ENCODE results near the gene RIMKLB. TPM values are rescaled to one million over a fixed set of nuclear protein-coding genes. Genes with fewer than 3 reads are reported as not detected.

The RIMKLB gene
- total and polyA plus RNA-seq, 2 of the 8 experiments (the other 6 are each of a cell fraction or from before 2014, with no cell fraction given) = 37.8 to 78.2 TPM

- Histone ChIP-seq H2BK15ac (ENCODE audit: low read length) (no peak overlapping the region), H3K79me2 (ENCODE audit: control insufficient read depth in 1 of 2, insufficient read depth in 2 of 2, low read length in 2 of 2) (no peaks in the 10 kb centered on the region), H2AFZ (ENCODE audit: low read length) (no peak overlapping the region), H3K27ac (ENCODE audit: low read depth, low read length) (no peak overlapping the region), H3K4ac (replicated peaks; ENCODE audit: insufficient read length, low read depth, low read length) (no peak overlapping the region), H3K4me3 (ENCODE audit: extremely low read depth in 1 of 4, insufficient read depth in 2 of 4, low read depth in 3 of 4, low read length in 4 of 4) (no peak overlapping the region), H2BK5ac (ENCODE audit: low read depth, low read length) (no peak overlapping the region), H4K91ac (replicated peaks; ENCODE audit: insufficient read length, low read length) (no peak overlapping the region), H4K5ac (ENCODE audit: insufficient read length, low read depth, low read length) (no peak overlapping the region), H3K23ac (ENCODE audit: insufficient read length) (no peak overlapping the region), H3K4me1 (replicated peaks in 1 of 4; ENCODE audit: control insufficient read depth in 3 of 4, insufficient read depth in 4 of 4, low read length in 3 of 4) (no peaks in the 10 kb centered on the region; a peak in 1 of 7 replicates), H3K27me3 (replicated peaks in 1 of 4; ENCODE audit: control insufficient read depth in 3 of 4, extremely low read depth in 1 of 4, insufficient read depth in 3 of 4, low read length in 3 of 4) (no peaks in the 10 kb centered on the region), H3K9ac (replicated peaks in 1 of 4; ENCODE audit: extremely low read depth in 1 of 4, low read depth in 3 of 4, low read length in 3 of 4) (no peak overlapping the region), H3K18ac (ENCODE audit: extremely low read depth, low read length) (no peak overlapping the region), H3K23me2 (ENCODE audit: low read depth, low read length) (no peaks in the 10 kb centered on the region), H3K36me3 (ENCODE audit: control insufficient read depth in 2 of 4, insufficient read depth in 4 of 4, low read length in 3 of 4) (no peaks in the 10 kb centered on the region), H2BK12ac (ENCODE audit: low read depth, low read length) (no peak overlapping the region), H3K9me3 (ENCODE audit: insufficient read depth in 2 of 2, low read depth in 1 of 2, low read length in 1 of 2) (no peaks in the 10 kb centered on the region), H2AK5ac (ENCODE audit: low read depth, low read length) (no peak overlapping the region), H3K56ac (replicated peaks; ENCODE audit: insufficient read length, low read depth, low read length) (no peak overlapping the region), H3K79me1 (ENCODE audit: low read depth, low read length) (no peaks in the 10 kb centered on the region), H2BK120ac (replicated peaks; ENCODE audit: low read depth, low read length) (no peak overlapping the region), H3K4me2 (ENCODE audit: insufficient read depth in 1 of 2, low read depth in 2 of 2, low read length in 2 of 2) (no peak overlapping the region), H4K8ac (ENCODE audit: extremely low read depth, insufficient read depth, low read length) (no peak overlapping the region), H4K20me1 (replicated peaks in 1 of 2; ENCODE audit: control insufficient read depth in 1 of 2, insufficient read depth in 2 of 2, low read length in 2 of 2) (no peaks in the 10 kb centered on the region), H3K14ac (ENCODE audit: insufficient read length) (no peak overlapping the region), H2BK20ac (ENCODE audit: low read length) (no peak overlapping the region)
- FAIRE-seq = no peak
- CTCF ChIA-PET (ENCODE audit: partially characterized antibody) = interaction anchor here (1.0 to 2.3 kb wide), 4 partner anchors 10 to 199 kb away, joined by 3 to 7 read pairs (median 6); no protein-coding TSS in a partner anchor
- no peak for DNase-seq (ENCODE audit: low read depth in 1 of 2, low spot score in 2 of 2)
- WGBS, 2 experiments (ENCODE audit: extremely low coverage in 1 of 2, insufficient coverage in 1 of 2, insufficient read length in 1 of 2, insufficient replicate concordance in 2 of 2, low coverage in 1 of 2, low lambda C conversion rate in 2 of 2, missing lambda C conversion rate in 1 of 2) = 100% methylated on average over 3 of the region's 3 CpGs; no CpG with 5 or more reads in 1 of the 2 experiments
- POLR2A ChIA-PET (ENCODE audit: partially characterized antibody) = interaction anchor here (1.0 kb wide), 1 partner anchor 25 kb away, joined by 4 read pairs; no protein-coding TSS in a partner anchor
- no peak for TF ChIP-seq TEAD4 (IDR thresholded peaks at IDR 0.05; ENCODE audit: low read depth, low read length)
- no peak for TF ChIP-seq RNF2 (IDR thresholded peaks at IDR 0.05; ENCODE audit: borderline replicate concordance, low read depth, low read length, missing control alignments, poor library complexity, severe bottlenecking)
- no peak for TF ChIP-seq MAX (IDR thresholded peaks at IDR 0.05)
- TF ChIP-seq BRCA1 (IDR thresholded peaks at IDR 0.05; ENCODE audit: low read depth, low read length) = no peak
Measured at GRCh38 chr12:8661016-8661415, 36.8 kb upstream of the RIMKLB start.

Data from H1 (cell line).